Measurements from ENCODE around the gene ZBTB24.

ZBTB24 gene

GRCh38 chr6:109434456-109434855, 48.6 kb downstream of the ZBTB24 start:
- Histone ChIP-seq H3K27ac (no peak overlapping the region), H3K36me3 (no peaks in the 10 kb centered on the region), H3K4me3 (ENCODE audit: low read depth in 1 of 2, low read length in 1 of 2) (no peak overlapping the region), H3K9me3 (no peaks in the 10 kb centered on the region), H3K4me1 (ENCODE audit: control insufficient read depth in 1 of 2, insufficient read depth in 1 of 2, low read depth in 1 of 2, low read length in 1 of 2) (no peaks in the 10 kb centered on the region), H3K27me3 (no peaks in the 10 kb centered on the region)
- no peak for TF ChIP-seq CTCF (IDR thresholded peaks at IDR 0.05)

- Histone ChIP-seq H3K27ac (no peak overlapping the region), H3K4me3 (ENCODE audit: low read depth in 1 of 2, low read length in 1 of 2) (no peak overlapping the region), H3K9me3 (no peaks in the 10 kb centered on the region), H3K36me3 (no peaks in the 10 kb centered on the region), H3K4me1 (ENCODE audit: control insufficient read depth in 1 of 2, insufficient read depth in 1 of 2, low read depth in 1 of 2, low read length in 1 of 2) (no peaks in the 10 kb centered on the region), H3K27me3 (no peaks in the 10 kb centered on the region)
- TF ChIP-seq CTCF (IDR thresholded peaks at IDR 0.05) = no peak
Measured at GRCh38 chr6:109429496-109429895, 53.5 kb downstream of the ZBTB24 start.

GRCh38 chr6:109428889-109429477, 54.0 kb downstream of the ZBTB24 start:
- TF ChIP-seq CTCF (IDR thresholded peaks at IDR 0.05) = no peak

GRCh38 chr6:109424946-109425345, 58.1 kb downstream of the ZBTB24 start:
- Histone ChIP-seq H3K4me3 (ENCODE audit: low read depth in 1 of 2, low read length in 1 of 2) (no peak overlapping the region), H3K4me1 (ENCODE audit: control insufficient read depth in 1 of 2, insufficient read depth in 1 of 2, low read depth in 1 of 2, low read length in 1 of 2) (no peaks in the 10 kb centered on the region), H3K27ac (no peak overlapping the region), H3K9me3 (no peaks in the 10 kb centered on the region), H3K36me3 (no peaks in the 10 kb centered on the region), H3K27me3 (no peaks in the 10 kb centered on the region)
- no peak for TF ChIP-seq CTCF (IDR thresholded peaks at IDR 0.05)

More at GRCh38 chr6:109428889-109429477, 54.0 kb downstream of the ZBTB24 start:
- H3K27me3 ChIP-seq = no peaks in the 10 kb centered on the region
- H3K4me3 ChIP-seq (ENCODE audit: low read depth in 1 of 2, low read length in 1 of 2) = no peak overlapping the region
- H3K9me3 ChIP-seq = no peaks in the 10 kb centered on the region
- no peaks in the 10 kb centered on the region for H3K36me3 ChIP-seq
- H3K4me1 ChIP-seq (ENCODE audit: control insufficient read depth in 1 of 2, insufficient read depth in 1 of 2, low read depth in 1 of 2, low read length in 1 of 2) = no peaks in the 10 kb centered on the region
- H3K27ac ChIP-seq = no peak overlapping the region

GRCh38 chr6:109421184-109421583, 61.8 kb downstream of the ZBTB24 start:
- Histone ChIP-seq H3K4me3 (ENCODE audit: low read depth in 1 of 2, low read length in 1 of 2) (no peak overlapping the region), H3K36me3 (no peaks in the 10 kb centered on the region), H3K9me3 (no peaks in the 10 kb centered on the region), H3K4me1 (ENCODE audit: control insufficient read depth in 1 of 2, insufficient read depth in 1 of 2, low read depth in 1 of 2, low read length in 1 of 2) (no peaks in the 10 kb centered on the region), H3K27ac (no peak overlapping the region), H3K27me3 (no peaks in the 10 kb centered on the region)
- TF ChIP-seq CTCF (IDR thresholded peaks at IDR 0.05) = no peak

GRCh38 chr6:109420751-109421150, 62.3 kb downstream of the ZBTB24 start:
- no peaks in the 10 kb centered on the region for H3K27me3 ChIP-seq
- no peak overlapping the region for H3K4me3 ChIP-seq (ENCODE audit: low read depth in 1 of 2, low read length in 1 of 2)
- H3K36me3 ChIP-seq = no peaks in the 10 kb centered on the region
- H3K27ac ChIP-seq = no peak overlapping the region
- H3K9me3 ChIP-seq = no peaks in the 10 kb centered on the region
- TF ChIP-seq CTCF (IDR thresholded peaks at IDR 0.05) = no peak
- no peaks in the 10 kb centered on the region for H3K4me1 ChIP-seq (ENCODE audit: control insufficient read depth in 1 of 2, insufficient read depth in 1 of 2, low read depth in 1 of 2, low read length in 1 of 2)
